ENCODE data around the gene C11orf16. TPM values are rescaled to one million over a fixed set of nuclear protein-coding genes. Genes with fewer than 3 reads are reported as not detected.

C11orf16 gene
- total RNA-seq, 1 donor from 2014 or later = not detected

DNA sequence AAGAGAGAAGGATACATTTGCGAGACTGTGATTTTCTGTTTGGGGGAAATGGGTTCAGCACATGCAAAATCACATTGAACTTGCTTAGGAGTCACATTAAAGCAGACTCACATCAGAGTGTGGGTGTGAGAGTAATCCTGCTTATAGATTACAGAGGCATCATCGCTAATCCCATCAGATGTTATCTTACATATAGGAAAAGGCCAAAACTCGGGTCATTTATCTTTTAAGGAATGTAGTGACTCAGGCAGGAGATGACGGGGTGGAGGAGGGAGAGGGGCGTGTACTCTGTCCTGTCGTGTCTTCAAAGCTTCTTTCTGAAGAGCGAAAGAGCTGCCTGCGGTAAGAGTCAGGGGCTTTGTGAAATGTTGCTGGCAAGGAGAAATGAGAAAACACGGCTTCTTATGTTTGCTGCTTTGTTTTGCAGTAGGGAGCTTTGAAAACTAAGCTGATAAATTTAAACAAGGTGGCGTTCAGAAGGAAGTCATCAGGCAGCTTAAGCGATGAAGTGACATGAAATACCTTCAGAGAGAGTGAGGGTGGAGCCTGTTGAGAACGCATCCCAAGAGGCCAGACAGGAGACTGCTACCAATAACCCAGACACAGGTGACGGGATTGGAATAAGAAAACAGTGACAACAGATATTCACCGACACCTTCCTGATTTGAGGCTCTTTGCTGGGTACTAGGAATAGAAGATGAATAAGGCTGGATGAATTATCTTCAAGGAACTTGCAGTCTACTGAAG is 2.2 kb upstream of the C11orf16 start:
- H3K4me3 ChIP-seq (ENCODE audit: low read depth, low read length) = no peak overlapping the region
- no peak for DNase-seq (ENCODE audit: low read depth)
- TF ChIP-seq, protein P1, sequence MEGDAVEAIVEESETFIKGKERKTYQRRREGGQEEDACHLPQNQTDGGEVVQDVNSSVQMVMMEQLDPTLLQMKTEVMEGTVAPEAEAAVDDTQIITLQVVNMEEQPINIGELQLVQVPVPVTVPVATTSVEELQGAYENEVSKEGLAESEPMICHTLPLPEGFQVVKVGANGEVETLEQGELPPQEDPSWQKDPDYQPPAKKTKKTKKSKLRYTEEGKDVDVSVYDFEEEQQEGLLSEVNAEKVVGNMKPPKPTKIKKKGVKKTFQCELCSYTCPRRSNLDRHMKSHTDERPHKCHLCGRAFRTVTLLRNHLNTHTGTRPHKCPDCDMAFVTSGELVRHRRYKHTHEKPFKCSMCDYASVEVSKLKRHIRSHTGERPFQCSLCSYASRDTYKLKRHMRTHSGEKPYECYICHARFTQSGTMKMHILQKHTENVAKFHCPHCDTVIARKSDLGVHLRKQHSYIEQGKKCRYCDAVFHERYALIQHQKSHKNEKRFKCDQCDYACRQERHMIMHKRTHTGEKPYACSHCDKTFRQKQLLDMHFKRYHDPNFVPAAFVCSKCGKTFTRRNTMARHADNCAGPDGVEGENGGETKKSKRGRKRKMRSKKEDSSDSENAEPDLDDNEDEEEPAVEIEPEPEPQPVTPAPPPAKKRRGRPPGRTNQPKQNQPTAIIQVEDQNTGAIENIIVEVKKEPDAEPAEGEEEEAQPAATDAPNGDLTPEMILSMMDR (conservative IDR thresholded peaks at IDR 0.05; ENCODE audit: low read depth, low read length) = no peak

DNA sequence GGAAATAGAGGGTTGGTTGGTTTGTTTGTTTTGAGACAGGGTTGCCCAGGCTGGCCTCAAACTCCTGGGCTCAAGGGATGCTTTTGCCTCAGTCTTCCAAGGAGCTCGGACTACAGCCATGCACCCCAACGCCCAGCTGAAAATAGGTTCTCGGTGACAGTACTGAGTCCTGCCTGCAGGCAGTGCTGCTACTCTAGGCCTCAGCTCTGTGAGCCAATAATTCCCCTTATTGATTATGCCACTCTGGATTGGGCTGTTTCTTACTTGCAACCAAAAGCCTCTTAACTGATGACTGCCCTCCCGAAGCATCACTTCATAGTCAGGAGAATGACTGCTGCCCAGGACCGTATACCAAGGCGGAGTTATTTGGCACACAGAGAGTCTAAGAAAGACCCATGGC is 1.2 kb upstream of the C11orf16 start:
- H3K4me3 ChIP-seq (ENCODE audit: low read depth, low read length) = no peak overlapping the region
- no peak for DNase-seq (ENCODE audit: low read depth)
- TF ChIP-seq, protein P1 (conservative IDR thresholded peaks at IDR 0.05; ENCODE audit: low read depth, low read length) = no peak

GRCh38 chr11:8930456-8931175 is 2.1 kb downstream of the C11orf16 start:
- H3K4me3 ChIP-seq (ENCODE audit: low read depth, low read length) = no peak overlapping the region
- TF ChIP-seq, protein P1 (conservative IDR thresholded peaks at IDR 0.05; ENCODE audit: low read depth, low read length) = no peak

DNA sequence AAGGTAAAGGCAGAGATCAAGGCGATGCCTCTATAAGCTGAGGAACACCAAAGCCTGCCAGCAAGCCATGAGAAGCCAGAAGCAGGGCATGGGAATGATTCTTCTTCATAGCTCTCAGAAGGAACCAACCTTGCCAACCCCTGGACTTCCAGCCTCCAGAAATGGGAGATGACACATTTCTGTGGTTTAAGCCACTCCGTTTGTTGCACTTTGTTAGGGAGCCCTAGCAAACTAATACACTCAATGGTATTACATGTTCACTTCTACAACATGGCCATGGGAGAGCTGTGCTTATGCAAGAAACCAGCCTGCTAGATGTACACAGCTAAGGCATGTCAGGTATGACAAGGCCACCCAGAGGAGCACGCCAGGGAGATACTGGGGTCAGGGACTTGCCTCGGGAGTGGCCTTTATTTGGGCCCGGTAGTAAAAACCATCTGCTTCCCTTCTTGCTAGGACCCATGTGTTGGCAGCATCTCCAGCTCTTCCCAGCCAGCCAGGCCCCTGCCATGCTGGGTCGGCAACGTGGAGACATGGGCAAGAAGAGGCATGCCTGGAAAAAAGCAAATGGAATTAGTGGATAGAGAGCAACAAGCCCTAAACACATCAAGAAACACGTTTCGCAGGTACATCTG is 3.6 kb downstream of the C11orf16 start:
- DNase-seq (ENCODE audit: low read depth) = no peak
- TF ChIP-seq, protein P1 (conservative IDR thresholded peaks at IDR 0.05; ENCODE audit: low read depth, low read length) = no peak

More at GRCh38 chr11:8930456-8931175, 2.1 kb downstream of the C11orf16 start:
- DNase-seq (ENCODE audit: low read depth) = no peak

GRCh38 chr11:8928205-8928604 is 4.5 kb downstream of the C11orf16 start:
- no peak for DNase-seq (ENCODE audit: low read depth)
- no peak overlapping the region for H3K4me3 ChIP-seq (ENCODE audit: low read depth, low read length)
- TF ChIP-seq, protein P1 (conservative IDR thresholded peaks at IDR 0.05; ENCODE audit: low read depth, low read length) = no peak

More for the DNA sequence above, 3.6 kb downstream of the C11orf16 start:
- no peak overlapping the region for H3K4me3 ChIP-seq (ENCODE audit: low read depth, low read length)

GRCh38 chr11:8927233-8927632 is 5.5 kb downstream of the C11orf16 start:
- H3K4me3 ChIP-seq (ENCODE audit: low read depth, low read length) = no peak overlapping the region
- DNase-seq (ENCODE audit: low read depth) = no peak
- TF ChIP-seq, protein P1 (conservative IDR thresholded peaks at IDR 0.05; ENCODE audit: low read depth, low read length) = no peak

Data from epithelial cell of proximal tubule (primary cell).